Naive thymus-derived CD4-positive, alpha-beta T cell (primary cell): ENCODE measurements around the gene MAPK8IP2. TPM values are rescaled to one million over a fixed set of nuclear protein-coding genes. Genes with fewer than 3 reads are reported as not detected.

Experiments used
- ATAC-seq: fragments of 150-1000 bp; cut with Tn5 transposase; 2 replicates; pipeline ENCODE4 v1.10.0; 2021; ENCODE audit warnings: mild to moderate bottlenecking, moderate library complexity
- CTCF ChIA-PET: fragments of 350-600 bp; sonication (Branson Sonifier 250); formaldehyde crosslinking; loops from one replicate; lab custom pipeline; 2021; ENCODE audit warnings: antibody characterized with exemption; lab: Charles Lee
- POLR2A ChIA-PET: fragments of 350-600 bp; sonication (Branson Sonifier 250); formaldehyde crosslinking; loops from one replicate; lab custom pipeline; 2021; ENCODE audit warnings: antibody characterized with exemption, inconsistent platforms; lab: Charles Lee
- DNase-seq, 9 donors: peaks; one replicate each; pipeline versions ENCODE4 v3.0.0 to v3.0.0-alpha.2; 2020 to 2022; ENCODE audit warnings: mixed read lengths in 1 of 9
- H3K27ac ChIP-seq: one replicate; pipeline ENCODE4 v1.7.0; 2013; ENCODE audit warnings: mild to moderate bottlenecking, low read depth, low read length, moderate library complexity
- H3K27me3 ChIP-seq, 2 donors: one replicate each; pipeline ENCODE4 v1.7.0; 2013; ENCODE audit warnings: low read length in 2 of 2, mild to moderate bottlenecking in 2 of 2, moderate library complexity in 2 of 2; ENCODE audit not compliant: control insufficient read depth in 2 of 2, insufficient read depth in 2 of 2
- H3K36me3 ChIP-seq, 3 experiments: 1 replicate in 2 of 3; 2 replicates in 1 of 3; pipeline ENCODE4 v1.7.0; 2013; ENCODE audit warnings: low read length in 3 of 3, mild to moderate bottlenecking in 3 of 3, moderate library complexity in 1 of 3; ENCODE audit not compliant: insufficient read depth in 3 of 3, control insufficient read depth in 2 of 3
- H3K4me1 ChIP-seq, 2 donors: one replicate each; pipeline ENCODE4 v1.7.0; 2013; ENCODE audit warnings: low read length in 2 of 2, mild to moderate bottlenecking in 2 of 2, moderate library complexity in 1 of 2; ENCODE audit not compliant: control insufficient read depth in 2 of 2, insufficient read depth in 2 of 2
- H3K4me3 ChIP-seq: 2 replicates; pipeline ENCODE4 v1.7.0; 2013; ENCODE audit warnings: mild to moderate bottlenecking, low read length
- H3K9me3 ChIP-seq, 3 experiments: 1 replicate in 2 of 3; 2 replicates in 1 of 3; pipeline ENCODE4 v1.7.0; 2013; ENCODE audit warnings: low read length in 3 of 3; ENCODE audit not compliant: control insufficient read depth in 2 of 3
- H3K27ac Mint-ChIP-seq, 9 donors: one replicate each; pipeline ENCODE4 v1.8.0; 2020 to 2022; ENCODE audit warnings: mixed read lengths in 9 of 9, mild to moderate bottlenecking in 8 of 9, moderate library complexity in 5 of 9, inconsistent platforms in 2 of 9
- H3K27me3 Mint-ChIP-seq, 5 donors: one replicate each; pipeline ENCODE4 v1.8.0; 2021 to 2022; ENCODE audit warnings: mixed read lengths in 5 of 5, mild to moderate bottlenecking in 1 of 5
- H3K36me3 Mint-ChIP-seq, 5 donors: one replicate each; pipeline ENCODE4 v1.8.0; 2020 to 2022; ENCODE audit warnings: mixed read lengths in 5 of 5, mild to moderate bottlenecking in 3 of 5, inconsistent platforms in 1 of 5
- H3K4me1 Mint-ChIP-seq, 7 donors: one replicate each; pipeline ENCODE4 v1.8.0; 2020 to 2022; ENCODE audit warnings: mixed read lengths in 7 of 7, mild to moderate bottlenecking in 3 of 7, inconsistent platforms in 1 of 7
- H3K4me3 Mint-ChIP-seq, 10 donors: one replicate each; pipeline ENCODE4 v1.8.0; 2020 to 2022; ENCODE audit warnings: mild to moderate bottlenecking in 10 of 10, mixed read lengths in 10 of 10, moderate library complexity in 6 of 10, inconsistent platforms in 2 of 10
- H3K9me3 Mint-ChIP-seq, 11 donors: one replicate each; pipeline ENCODE4 v1.8.0; 2020 to 2022; ENCODE audit warnings: mixed read lengths in 11 of 11, mild to moderate bottlenecking in 4 of 11, inconsistent platforms in 1 of 11, moderate library complexity in 1 of 11
- intact Hi-C, 2 donors: fragments of 100-400 bp; cut with micrococcal nuclease; formaldehyde crosslinking; loops; one replicate each; pipeline ENCODE4 v1.15.1; 2023
- polyA plus RNA-seq, 2 donors: library from polyadenylated mRNA; unstranded; fragments of 300-500 nt; fragmentation: Illumina TruSeq; gene quantifications; one replicate each; pipeline ENCODE4 v1.2.3, GENCODE V29; 2021
- total RNA-seq, 6 experiments: library from RNA in 5 of 6; stranded (reverse) in 5 of 6; gene quantifications; 1 replicate in 5 of 6; 2 replicates in 1 of 6; pipeline ENCODE4 v1.2.3 and lab custom pipeline; 2021 to 2026

The MAPK8IP2 gene
- total and polyA plus RNA-seq, 7 experiments from 2014 or later, result 0.24 to 0.64 (median 0.38) TPM; not detected in 2

DNA sequence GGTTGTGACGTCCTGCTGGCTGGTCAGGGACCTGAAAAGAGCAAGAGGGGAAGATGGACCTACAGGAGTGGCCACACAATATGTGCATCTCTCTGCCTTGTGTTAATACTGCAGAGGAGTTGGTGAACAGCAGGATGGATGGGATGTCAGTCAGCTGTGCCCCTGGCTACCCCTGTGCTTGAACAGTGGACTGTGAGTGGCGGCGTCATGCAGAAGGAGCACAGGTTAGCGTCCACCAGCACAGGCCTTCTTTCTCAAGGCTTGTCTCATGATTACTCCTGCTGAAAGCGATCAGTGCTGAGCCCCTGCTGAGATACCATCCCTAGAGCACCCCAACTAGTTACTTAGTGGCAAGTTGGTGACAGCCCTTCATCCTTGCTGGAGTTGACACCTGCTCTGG, 14.2 kb upstream of the MAPK8IP2 start:
- Mint-ChIP-seq H3K27me3 (peaks cover 0 to 17% (median 0%) of the 10 kb centered on the region in 5 donors), H3K27ac (no peak overlapping the region), H3K36me3 (peaks cover 0 to 4% (median 0%) of the 10 kb centered on the region in 5 donors), H3K4me3 (no peak overlapping the region), H3K9me3 (peaks cover 0 to 3% (median 0%) of the 10 kb centered on the region in 11 donors), H3K4me1 (peaks cover 0 to 22% (median 11%) of the 10 kb centered on the region in 7 donors)
- H3K4me3 ChIP-seq, result no peak overlapping the region
- peaks cover 13 to 15% of the 10 kb centered on the region in 2 donors for H3K4me1 ChIP-seq
- H3K9me3 ChIP-seq, result no peaks in the 10 kb centered on the region
- intact Hi-C loops, result loop anchor here in 1 of 2 donors (10.0 kb wide), 1 partner anchor 312 kb away; the partner anchor contains the start of gene MAPK11
- H3K27ac ChIP-seq, result no peak overlapping the region
- DNase-seq (no peak), ATAC-seq (no peak)
- POLR2A ChIA-PET, result interaction anchor here (1.2 to 1.9 kb wide), 2 partner anchors 23 to 35 kb away, joined by 3 to 5 read pairs; partner anchors contain the start of gene SYCE3
- no peaks in the 10 kb centered on the region for H3K27me3 ChIP-seq
- peaks cover 0 to 3% (median 0%) of the 10 kb centered on the region in 3 experiments for H3K36me3 ChIP-seq
- CTCF ChIA-PET, result interaction anchor here (0.6 to 1.4 kb wide), 3 partner anchors 25 to 658 kb away, joined by 3 to 5 read pairs (median 3); partner anchors contain the start of gene SCO2

DNA sequence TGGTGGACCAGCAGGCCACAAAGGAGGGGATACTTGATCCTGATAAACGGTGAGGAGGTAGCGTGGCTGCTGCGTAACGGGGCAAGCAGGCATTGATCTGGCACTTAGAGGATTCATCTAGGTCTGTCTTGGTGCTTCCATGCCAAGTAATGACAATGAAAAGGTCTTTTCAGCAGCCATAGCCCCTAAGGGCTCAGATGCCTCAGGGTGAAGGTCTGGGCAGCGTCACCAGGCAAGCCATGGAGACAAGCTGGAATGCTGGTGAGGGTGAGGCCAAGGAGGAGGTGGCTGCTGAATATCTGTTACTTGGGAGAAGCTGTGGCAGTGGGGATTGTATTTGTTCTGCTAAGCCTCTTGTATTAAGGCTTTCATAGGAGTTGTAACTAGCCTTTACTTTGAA, 13.2 kb upstream of the MAPK8IP2 start:
- CTCF ChIA-PET, result interaction anchor here (1.4 kb wide), 1 partner anchor 62 kb away, joined by 3 read pairs; the partner anchor contains the start of gene SCO2
- ATAC-seq, result no peak
- H3K9me3 Mint-ChIP-seq, result peaks cover 0 to 3% (median 0%) of the 10 kb centered on the region in 11 donors
- H3K27me3 ChIP-seq, result no peaks in the 10 kb centered on the region
- peaks cover 7 to 8% of the 10 kb centered on the region in 2 donors for H3K4me1 ChIP-seq
- no peak overlapping the region for H3K27ac ChIP-seq
- no peaks in the 10 kb centered on the region for H3K9me3 ChIP-seq
- H3K36me3 ChIP-seq, result peaks cover 0 to 2% (median 0%) of the 10 kb centered on the region in 3 experiments
- H3K4me3 ChIP-seq, result no peak overlapping the region
- intact Hi-C loops, result loop anchor here in 1 of 2 donors (10.0 kb wide), 1 partner anchor 313 kb away; the partner anchor contains the start of gene MAPK11
- no peak for DNase-seq
- peaks cover 0 to 12% (median 2%) of the 10 kb centered on the region in 5 donors for H3K36me3 Mint-ChIP-seq
- H3K27me3 Mint-ChIP-seq, result peaks cover 0 to 20% (median 0%) of the 10 kb centered on the region in 5 donors
- H3K4me3 Mint-ChIP-seq, result no peak overlapping the region
- POLR2A ChIA-PET, result interaction anchor here (1.1 to 1.9 kb wide), 3 partner anchors 24 to 62 kb away, joined by 3 to 5 read pairs (median 4); partner anchors contain the start of genes SCO2 and SYCE3
- H3K4me1 Mint-ChIP-seq, result peaks cover 0 to 16% (median 8%) of the 10 kb centered on the region in 7 donors
- H3K27ac Mint-ChIP-seq, result no peak overlapping the region

DNA sequence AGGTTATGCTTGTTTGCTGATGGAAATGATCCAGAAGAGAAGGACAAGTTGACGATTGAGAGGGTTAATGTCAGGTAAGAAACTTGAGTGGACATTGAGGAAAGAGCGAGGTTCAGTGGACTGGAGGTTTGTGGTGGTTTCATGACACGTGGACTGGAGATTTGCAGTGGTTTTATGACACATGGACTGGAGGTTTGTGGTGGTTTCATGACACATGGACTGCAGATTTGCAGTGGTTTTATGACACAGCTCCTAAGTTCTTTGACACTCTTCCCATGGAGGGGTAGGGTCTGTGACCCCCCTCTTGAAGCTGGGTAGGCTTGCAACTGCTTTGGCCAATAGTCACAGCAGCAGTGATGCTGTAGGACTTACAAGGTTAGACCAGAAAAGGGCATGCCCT, 5.4 kb upstream of the MAPK8IP2 start:
- intact Hi-C loops, result no loop called here
- Mint-ChIP-seq H3K9me3 (peaks cover 0 to 3% (median 0%) of the 10 kb centered on the region in 11 donors), H3K36me3 (peaks cover 1 to 33% (median 14%) of the 10 kb centered on the region in 5 donors), H3K4me1 (peaks cover 0 to 5% (median 3%) of the 10 kb centered on the region in 7 donors), H3K4me3 (no peak overlapping the region), H3K27ac (no peak overlapping the region), H3K27me3 (peaks cover 0 to 39% (median 6%) of the 10 kb centered on the region in 5 donors)
- H3K4me1 ChIP-seq, result peaks cover 0 to 4% of the 10 kb centered on the region in 2 donors
- H3K4me3 ChIP-seq, result no peak overlapping the region
- no peaks in the 10 kb centered on the region for H3K36me3 ChIP-seq
- no peak overlapping the region for H3K27ac ChIP-seq
- DNase-seq (no peak), ATAC-seq (no peak)
- ChIA-PET CTCF (no interaction called here), POLR2A (interaction anchor here (1.0 kb wide), 1 partner anchor 12 kb away, joined by 3 read pairs; no protein-coding TSS in a partner anchor)
- no peaks in the 10 kb centered on the region for H3K9me3 ChIP-seq
- peaks cover 3 to 5% of the 10 kb centered on the region in 2 donors for H3K27me3 ChIP-seq

- peaks cover 7 to 40% (median 15%) of the 10 kb centered on the region in 5 donors for H3K27me3 Mint-ChIP-seq
- H3K4me1 ChIP-seq, result peaks cover 0 to 4% of the 10 kb centered on the region in 2 donors
- peaks cover 4 to 25% (median 14%) of the 10 kb centered on the region in 5 donors for H3K36me3 Mint-ChIP-seq
- CTCF ChIA-PET, result no interaction called here
- H3K27me3 ChIP-seq, result peaks cover 3 to 5% of the 10 kb centered on the region in 2 donors
- peaks cover 0 to 3% (median 0%) of the 10 kb centered on the region in 11 donors for H3K9me3 Mint-ChIP-seq
- intact Hi-C loops, result no loop called here
- H3K27ac ChIP-seq, result no peak overlapping the region
- DNase-seq, result no peak
- ATAC-seq, result no peak
- no peaks in the 10 kb centered on the region for H3K9me3 ChIP-seq
- POLR2A ChIA-PET, result no interaction called here
- no peak overlapping the region for H3K4me3 ChIP-seq
- no peak overlapping the region for H3K27ac Mint-ChIP-seq
- no peaks in the 10 kb centered on the region for H3K36me3 ChIP-seq
- H3K4me1 Mint-ChIP-seq, result peaks cover 4 to 12% (median 6%) of the 10 kb centered on the region in 7 donors
- peak overlapping the region in 1 of 10 donors; percentile 19 for H3K4me3 Mint-ChIP-seq
Observed at GRCh38 chr22:50597097-50597496, 3.5 kb upstream of the MAPK8IP2 start.

- intact Hi-C loops, result loop anchor here in 1 of 2 donors (1.0 kb wide), 2 partner anchors 17 to 38 kb away; partner anchors contain the start of gene SYCE3
- H3K9me3 Mint-ChIP-seq, result peaks cover 0 to 6% (median 0%) of the 10 kb centered on the region in 11 donors
Observed at GRCh38 chr22:50599816-50600455, 657 bp upstream of the MAPK8IP2 start.

GRCh38 chr22:50600967-50601668, 525 bp downstream of the MAPK8IP2 start:
- intact Hi-C loops, result loop anchor here in 1 of 2 donors (1.0 kb wide), 2 partner anchors 18 to 39 kb away; partner anchors contain the start of gene SYCE3

More at GRCh38 chr22:50599816-50600455, 657 bp upstream of the MAPK8IP2 start:
- Histone ChIP-seq H3K4me3 (no peak overlapping the region), H3K9me3 (no peaks in the 10 kb centered on the region), H3K4me1 (peaks cover 0 to 4% of the 10 kb centered on the region in 2 donors), H3K27me3 (peaks cover 5 to 6% of the 10 kb centered on the region in 2 donors), H3K27ac (no peak overlapping the region), H3K36me3 (no peaks in the 10 kb centered on the region)
- H3K27ac Mint-ChIP-seq, result no peak overlapping the region
- H3K36me3 Mint-ChIP-seq, result peaks cover 4 to 24% (median 14%) of the 10 kb centered on the region in 5 donors
- DNase-seq (peak; percentile 43 to 81 (median 66)), ATAC-seq (peak; percentile 89)
- ChIA-PET CTCF (no interaction called here), POLR2A (interaction anchor here (1.0 kb wide), 2 partner anchors 18 to 20 kb away, joined by 3 read pairs; no protein-coding TSS in a partner anchor)
- H3K4me3 Mint-ChIP-seq, result peak overlapping the region; percentile 19 to 79 (median 54)
- H3K4me1 Mint-ChIP-seq, result peaks cover 6 to 18% (median 12%) of the 10 kb centered on the region in 7 donors
- H3K27me3 Mint-ChIP-seq, result peaks cover 19 to 51% (median 28%) of the 10 kb centered on the region in 5 donors

More at GRCh38 chr22:50600967-50601668, 525 bp downstream of the MAPK8IP2 start:
- Histone ChIP-seq H3K4me3 (no peak overlapping the region), H3K27me3 (peaks cover 5 to 6% of the 10 kb centered on the region in 2 donors), H3K27ac (no peak overlapping the region), H3K9me3 (no peaks in the 10 kb centered on the region), H3K4me1 (peaks cover 0 to 4% of the 10 kb centered on the region in 2 donors), H3K36me3 (no peaks in the 10 kb centered on the region)
- peaks cover 4 to 24% (median 14%) of the 10 kb centered on the region in 5 donors for H3K36me3 Mint-ChIP-seq
- ChIA-PET CTCF (no interaction called here), POLR2A (interaction anchor here (1.1 kb wide), 1 partner anchor 35 kb away, joined by 3 read pairs; no protein-coding TSS in a partner anchor)
- peaks cover 6 to 18% (median 12%) of the 10 kb centered on the region in 7 donors for H3K4me1 Mint-ChIP-seq
- H3K27me3 Mint-ChIP-seq, result peaks cover 27 to 59% (median 29%) of the 10 kb centered on the region in 5 donors
- DNase-seq (no peak), ATAC-seq (no peak)
- H3K9me3 Mint-ChIP-seq, result peaks cover 0 to 6% (median 0%) of the 10 kb centered on the region in 11 donors
- peak overlapping the region in 1 of 9 donors; percentile 67 for H3K27ac Mint-ChIP-seq
- peak overlapping the region in 9 of 10 donors; percentile 63 to 89 (median 78) for H3K4me3 Mint-ChIP-seq
